ENCODE data around the gene JAML.

JAML gene

GRCh38 chr11:118240999-118241763 is 16.4 kb upstream of the JAML start:
- Histone ChIP-seq H3K27ac (peak overlapping the region in 1 of 2 donors; percentile 76), H3K4me3 (peak overlapping the region; percentile 17)
- TF ChIP-seq CTCF (IDR thresholded peaks at IDR 0.05): no peak
- DNase-seq (ENCODE audit: low spot score): no peak

- no peak for TF ChIP-seq CTCF (IDR thresholded peaks at IDR 0.05)
- H3K27ac ChIP-seq: peak overlapping the region in 1 of 2 donors; percentile 76
- H3K4me3 ChIP-seq: no peak overlapping the region
- DNase-seq (ENCODE audit: low spot score): no peak
Observed at GRCh38 chr11:118239509-118240205, 14.8 kb upstream of the JAML start.

- H3K27ac ChIP-seq: no peak overlapping the region
- no peak for TF ChIP-seq CTCF (IDR thresholded peaks at IDR 0.05)
- no peak overlapping the region for H3K4me3 ChIP-seq
- DNase-seq (ENCODE audit: low spot score): no peak
Observed at GRCh38 chr11:118238929-118239328, 14.1 kb upstream of the JAML start.

GRCh38 chr11:118238421-118238820 is 13.6 kb upstream of the JAML start:
- Histone ChIP-seq H3K27ac (no peak overlapping the region), H3K4me3 (no peak overlapping the region)
- DNase-seq (ENCODE audit: low spot score): no peak
- no peak for TF ChIP-seq CTCF (IDR thresholded peaks at IDR 0.05)

- H3K4me3 ChIP-seq: no peak overlapping the region
- no peak for DNase-seq (ENCODE audit: low spot score)
- no peak overlapping the region for H3K27ac ChIP-seq
- TF ChIP-seq CTCF (IDR thresholded peaks at IDR 0.05): no peak
Observed at GRCh38 chr11:118236170-118236569, 11.4 kb upstream of the JAML start.

GRCh38 chr11:118234833-118235232 is 10.0 kb upstream of the JAML start:
- no peak for TF ChIP-seq CTCF (IDR thresholded peaks at IDR 0.05)
- H3K27ac ChIP-seq: no peak overlapping the region
- no peak overlapping the region for H3K4me3 ChIP-seq
- DNase-seq (ENCODE audit: low spot score): no peak

- no peak for DNase-seq (ENCODE audit: low spot score)
- Histone ChIP-seq H3K27ac (no peak overlapping the region), H3K4me3 (no peak overlapping the region)
- TF ChIP-seq CTCF (IDR thresholded peaks at IDR 0.05): no peak
Observed at GRCh38 chr11:118233850-118234249, 9.0 kb upstream of the JAML start.

Data from coronary artery (tissue), 2 donors.